HG03378 (cell line): ENCODE data around the gene TMEM170A.
"Not testable (repeated sequence)": the region's sequence is repeated elsewhere in the genome, so short reads cannot be mapped to it uniquely, and the experiment has no call there.

ENCODE experiments used
- ATAC-seq: cut with Tn5 transposase; IDR thresholded peaks from one replicate; pipeline ENCODE4 v1.9.1; 2021; ENCODE audit warnings: mild to moderate bottlenecking, moderate library complexity; ENCODE audit not compliant: unreplicated experiment

The TMEM170A gene

GRCh38 chr16:75482434-75483205, 18.1 kb upstream of the TMEM170A start:
- no peak for ATAC-seq

DNA sequence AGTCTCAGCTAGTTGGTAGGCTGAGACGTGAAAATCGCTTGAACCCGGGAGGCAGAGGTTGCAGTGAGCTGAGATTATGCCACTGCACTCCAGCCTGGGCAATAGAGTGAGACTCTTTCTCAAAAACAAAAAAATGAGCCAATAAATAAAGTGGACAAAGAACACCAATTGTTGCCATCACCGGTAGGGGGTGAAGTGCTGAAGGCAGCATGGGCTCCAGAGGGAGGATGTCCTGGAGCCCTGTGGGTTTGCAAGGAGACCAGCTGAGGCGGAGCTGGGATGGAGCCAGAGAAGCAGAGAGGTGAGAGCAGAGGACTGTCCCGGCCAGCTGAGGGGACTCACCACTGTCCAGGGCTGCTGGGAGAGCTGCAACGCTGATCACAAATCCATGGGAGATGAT, 17.0 kb upstream of the TMEM170A start:
- no peak for ATAC-seq

DNA sequence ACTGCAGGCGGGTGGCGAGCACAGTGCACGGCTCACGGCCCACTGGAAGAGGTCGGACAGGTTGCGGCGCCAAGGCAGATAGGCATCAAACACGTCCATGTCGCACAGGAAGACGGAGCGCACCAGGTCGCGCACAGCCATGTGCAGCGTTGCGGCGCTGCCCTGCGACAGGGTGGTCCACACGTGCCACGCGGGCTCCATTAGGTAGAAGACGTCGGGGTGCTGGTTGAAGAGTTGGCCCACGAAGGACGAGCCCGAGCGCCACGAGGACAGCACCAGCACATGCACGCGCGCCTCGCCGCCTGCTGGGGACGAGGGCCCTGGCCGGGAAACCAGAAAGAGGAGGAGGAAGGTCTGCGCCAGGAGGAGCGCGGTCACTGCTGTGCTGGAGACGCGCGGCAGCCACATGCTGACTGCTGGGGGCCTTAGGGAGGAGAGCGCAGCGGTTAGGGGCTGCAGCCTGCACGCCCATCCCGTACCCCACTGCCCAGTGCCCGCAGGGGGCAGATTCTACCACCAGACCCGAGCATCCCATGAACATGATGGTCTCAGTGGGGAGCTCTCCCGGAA, 15.0 kb upstream of the TMEM170A start:
- ATAC-seq: no peak

GRCh38 chr16:75478480-75479345, 14.2 kb upstream of the TMEM170A start:
- no peak for ATAC-seq

GRCh38 chr16:75477680-75478473, 13.4 kb upstream of the TMEM170A start:
- no peak for ATAC-seq

DNA sequence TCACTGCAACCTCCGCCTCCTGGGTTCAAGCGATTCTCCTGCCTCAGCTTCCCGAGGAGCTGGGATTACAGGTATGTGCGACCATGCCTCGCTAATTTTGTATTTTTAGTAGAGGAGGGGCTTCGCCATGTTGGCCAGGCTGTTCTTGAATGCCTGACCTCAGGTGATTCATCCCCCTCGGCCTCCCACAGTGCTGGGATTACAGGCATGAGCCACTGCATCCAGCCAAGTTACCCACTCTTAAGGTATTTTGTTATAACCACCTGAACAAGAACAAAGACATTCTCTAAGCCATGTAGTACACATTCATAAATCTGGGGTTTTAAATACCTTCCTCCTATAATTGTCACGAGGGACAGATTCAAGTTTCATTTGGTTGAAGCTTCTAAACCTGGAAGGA, 12.3 kb upstream of the TMEM170A start:
- ATAC-seq: no peak

GRCh38 chr16:75475420-75475847, 10.9 kb upstream of the TMEM170A start:
- ATAC-seq: no peak

DNA sequence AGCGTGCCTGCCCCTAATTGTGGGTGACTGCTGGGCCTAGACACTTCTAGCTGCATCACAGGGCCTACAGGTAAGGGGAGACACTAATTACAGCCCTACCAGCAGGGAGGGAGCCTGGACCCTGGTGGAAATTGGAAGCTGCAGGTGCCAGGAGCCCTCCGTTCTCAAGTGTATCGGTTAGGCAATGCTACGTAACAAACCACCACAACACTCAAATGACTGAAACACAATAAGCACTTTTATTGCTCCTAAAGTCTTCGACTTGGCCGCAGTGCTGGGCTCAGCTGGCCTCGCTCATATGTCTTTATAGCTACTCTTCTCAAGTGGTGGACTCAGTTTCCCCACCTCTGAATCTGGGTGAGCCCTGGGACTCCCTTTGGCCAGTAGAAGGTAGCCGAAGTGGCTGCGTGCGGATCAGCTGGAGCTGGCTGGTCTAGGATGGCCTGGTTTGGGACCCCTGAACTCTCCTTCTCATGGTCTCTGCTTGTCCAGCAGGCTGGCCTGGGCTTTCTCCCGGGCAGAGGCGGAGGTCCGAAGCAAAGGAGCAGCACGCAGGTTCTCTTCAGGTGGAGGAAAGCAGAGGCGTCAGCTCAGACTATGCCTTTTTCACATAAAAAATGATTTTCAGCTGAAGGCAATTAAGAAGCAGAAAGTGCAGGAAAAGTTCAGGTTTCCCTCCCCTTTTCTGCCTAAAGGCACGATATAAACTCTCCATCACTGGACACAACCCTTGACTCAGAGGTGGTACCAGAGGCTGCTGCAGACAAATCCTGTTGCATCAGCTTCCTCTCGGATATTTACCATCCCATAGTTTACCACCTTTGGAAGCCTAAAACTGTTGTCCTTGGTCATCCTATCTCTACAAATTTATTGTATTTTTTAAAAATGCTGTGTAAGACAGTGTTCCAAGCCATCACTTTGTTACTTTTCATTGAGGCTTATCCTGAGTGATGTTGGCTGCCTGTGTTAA, 8.7 kb upstream of the TMEM170A start:
- no peak for ATAC-seq

- peak; percentile 78 for ATAC-seq
Observed at GRCh38 chr16:75471723-75472633, 7.5 kb upstream of the TMEM170A start.

DNA sequence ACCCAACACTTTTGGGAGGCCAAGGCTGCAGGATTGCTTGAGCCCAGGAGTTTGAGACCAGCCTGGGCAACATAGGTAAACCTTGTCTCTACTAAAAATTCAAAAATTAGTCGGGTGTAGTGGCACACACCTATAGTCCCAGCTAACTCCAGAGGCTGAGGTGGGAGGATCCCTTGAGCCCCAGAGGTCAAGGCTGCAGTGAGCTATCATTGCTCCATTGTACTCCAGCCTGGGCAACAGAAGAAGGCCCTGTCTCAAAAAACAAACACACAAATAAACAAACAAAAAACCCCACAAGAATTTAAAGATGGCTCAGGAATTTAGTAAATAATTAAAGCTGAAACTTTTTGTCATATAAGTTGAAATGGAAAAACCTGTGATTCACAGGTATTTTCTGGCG, 2.3 kb upstream of the TMEM170A start:
- no peak for ATAC-seq

- not testable (repeated sequence) for ATAC-seq
Observed at GRCh38 chr16:75463389-75464121, 934 bp downstream of the TMEM170A start.

- peak; percentile 30 for ATAC-seq
Observed at GRCh38 chr16:75462806-75463205, 1.7 kb downstream of the TMEM170A start.

GRCh38 chr16:75461575-75461974, 2.9 kb downstream of the TMEM170A start:
- no peak for ATAC-seq

DNA sequence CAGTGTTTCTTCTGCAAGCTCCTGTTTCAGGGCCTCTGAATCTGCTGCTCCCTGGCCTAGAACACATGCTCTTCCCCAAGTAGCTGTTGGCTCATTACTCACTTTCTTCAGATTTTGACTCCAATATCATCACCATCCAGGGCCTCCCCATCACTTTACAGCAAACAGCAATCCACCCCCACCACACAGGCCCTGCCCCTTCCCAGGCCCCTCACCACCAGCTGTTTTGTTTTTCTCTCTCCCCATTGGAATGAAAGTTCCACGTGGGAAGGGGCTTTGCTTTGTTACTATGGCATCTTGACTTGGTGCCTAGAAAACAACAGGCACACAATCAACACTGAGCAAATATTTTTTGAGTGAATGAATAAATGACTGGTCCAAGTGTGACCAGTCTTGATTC, 4.0 kb downstream of the TMEM170A start:
- no peak for ATAC-seq

DNA sequence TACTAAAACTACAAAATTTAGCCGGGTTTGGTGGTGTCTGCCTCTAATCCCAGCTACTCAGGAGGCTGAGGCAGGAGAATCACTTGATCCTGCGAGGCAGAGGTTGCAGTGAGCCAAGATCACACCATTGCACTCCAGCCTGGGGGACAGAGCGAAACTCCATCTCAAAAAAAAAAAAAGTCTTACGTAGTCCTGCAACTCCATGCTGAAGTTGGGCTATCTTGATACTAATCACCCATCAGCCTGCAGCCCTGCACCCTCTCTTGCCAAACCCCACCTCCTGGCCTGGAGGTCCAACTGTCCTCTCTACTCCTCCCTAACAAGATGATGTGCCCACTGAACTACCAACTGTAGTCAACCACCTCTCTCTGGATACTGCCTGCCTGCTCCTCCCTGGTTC, 4.8 kb downstream of the TMEM170A start:
- ATAC-seq: no peak

- no peak for ATAC-seq
Observed at GRCh38 chr16:75458439-75458838, 6.0 kb downstream of the TMEM170A start.

DNA sequence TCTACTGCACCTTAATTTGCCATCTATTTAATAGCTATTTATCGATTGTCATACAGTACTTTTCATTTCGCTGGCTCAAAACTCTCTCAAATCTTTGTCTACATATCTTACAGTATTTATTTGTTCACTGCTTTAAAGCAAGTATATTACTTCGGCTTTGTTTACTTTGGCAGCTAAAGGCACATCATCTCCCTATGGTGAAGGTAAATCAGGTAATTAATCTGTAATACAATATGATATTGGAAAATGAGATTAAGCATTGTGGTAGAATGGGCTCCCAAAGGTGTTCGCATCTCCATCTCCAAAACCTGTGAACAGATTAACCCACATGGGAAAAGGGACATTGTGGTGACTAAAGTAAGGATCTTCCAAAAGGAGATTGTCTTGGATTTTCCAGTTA, 6.5 kb downstream of the TMEM170A start:
- ATAC-seq: no peak

DNA sequence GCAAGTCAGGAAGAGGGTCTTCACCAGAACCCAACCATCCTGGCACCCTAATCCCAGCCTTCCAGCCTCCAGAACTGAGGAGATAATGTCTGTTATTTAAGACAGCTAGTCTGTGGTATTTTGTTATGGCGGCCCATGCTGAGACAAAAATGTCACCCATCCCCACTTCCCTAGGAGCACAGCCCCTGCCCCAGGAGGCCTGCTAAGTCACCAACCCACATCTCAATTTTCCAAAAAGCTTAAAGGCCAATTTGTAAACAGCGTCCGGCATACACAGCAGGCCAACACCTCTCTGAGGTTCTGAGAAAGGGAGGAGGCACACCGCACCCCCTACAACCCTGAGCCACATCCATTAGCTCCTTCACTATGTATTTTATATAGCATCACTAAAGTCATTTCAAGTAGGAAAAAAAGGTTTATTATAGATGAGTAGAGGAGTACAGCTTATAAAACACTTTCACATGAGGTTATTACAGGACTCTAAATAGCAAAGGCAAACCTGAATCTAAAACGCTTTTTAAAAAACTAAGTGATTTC, 6.9 kb downstream of the TMEM170A start:
- ATAC-seq: no peak
